Measurements from ENCODE around the gene GALNT3. TPM values are rescaled to one million over a fixed set of nuclear protein-coding genes. Genes with fewer than 3 reads are reported as not detected.

GALNT3 gene
- total RNA-seq, 2 donors from 2014 or later = 3.5 TPM

DNA sequence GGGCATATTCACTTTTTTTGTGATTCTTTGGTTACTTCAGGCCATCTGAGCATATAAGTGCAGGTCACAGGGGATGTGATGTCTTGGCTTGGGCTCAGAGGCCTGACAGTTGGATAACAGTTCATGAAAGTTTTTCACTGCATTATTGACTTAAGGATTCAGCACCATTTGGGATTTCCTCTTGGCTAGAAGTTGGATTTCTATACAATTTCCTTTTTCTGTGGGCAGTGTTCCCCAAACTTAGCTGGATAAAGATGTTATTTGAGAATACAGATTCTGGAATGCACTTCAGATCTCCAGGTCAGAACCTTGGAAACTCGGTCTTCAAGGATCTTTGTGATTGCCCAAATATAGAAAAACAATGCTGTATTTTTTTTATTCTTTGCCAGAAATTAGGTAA is 78.0 kb downstream of the GALNT3 start:
- H3K4me3 ChIP-seq = no peak overlapping the region
- DNase-seq (ENCODE audit: low spot score) = no peak
- no peaks in the 10 kb centered on the region for H3K27me3 ChIP-seq (replicated peaks; ENCODE audit: insufficient read depth)
- no peak overlapping the region for H3K27ac ChIP-seq
- no peaks in the 10 kb centered on the region for H3K9me3 ChIP-seq
- H3K4me1 ChIP-seq (ENCODE audit: control insufficient read depth in 1 of 2, low read depth in 2 of 2) = peaks cover 0 to 8% of the 10 kb centered on the region in 2 donors
- ATAC-seq (ENCODE audit: insufficient number of reproducible peaks, low FRiP score, low read depth) = no peak
- H3K36me3 ChIP-seq = no peaks in the 10 kb centered on the region
- TF ChIP-seq CTCF (IDR thresholded peaks at IDR 0.05) = no peak

DNA sequence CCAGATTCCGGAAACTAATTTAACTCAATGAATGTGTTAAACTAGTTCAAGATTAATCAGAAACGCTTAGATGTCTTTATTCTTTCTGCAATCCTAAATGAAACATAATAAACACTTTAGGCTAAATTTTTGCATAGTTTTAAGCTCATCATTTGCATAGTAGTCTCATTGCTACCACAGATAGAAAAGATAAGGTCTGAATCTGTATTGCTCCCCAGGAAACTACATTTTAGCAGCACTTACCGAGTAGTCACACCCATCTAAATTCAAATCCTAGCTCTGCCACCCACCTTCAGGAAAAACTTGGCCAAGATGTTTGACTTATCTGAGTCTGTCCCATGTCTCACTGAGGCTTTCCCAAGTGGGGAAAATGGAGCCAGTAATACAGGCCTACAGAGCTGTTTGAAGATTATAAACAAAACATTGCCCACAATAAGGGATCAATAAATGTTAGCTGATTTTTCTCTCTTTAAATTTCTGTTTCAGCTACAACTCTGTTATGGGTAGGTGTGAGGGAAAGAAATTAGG is 87.0 kb downstream of the GALNT3 start:
- H3K9me3 ChIP-seq = no peaks in the 10 kb centered on the region
- DNase-seq (ENCODE audit: low spot score) (no peak), ATAC-seq (ENCODE audit: insufficient number of reproducible peaks, low FRiP score, low read depth) (no peak)
- H3K27ac ChIP-seq = no peak overlapping the region
- no peak overlapping the region for H3K4me3 ChIP-seq
- H3K4me1 ChIP-seq (ENCODE audit: control insufficient read depth in 1 of 2, low read depth in 2 of 2) = no peaks in the 10 kb centered on the region
- no peak for TF ChIP-seq CTCF (IDR thresholded peaks at IDR 0.05)
- no peaks in the 10 kb centered on the region for H3K27me3 ChIP-seq (replicated peaks; ENCODE audit: insufficient read depth)
- H3K36me3 ChIP-seq = no peaks in the 10 kb centered on the region

- DNase-seq (ENCODE audit: low spot score) (no peak), ATAC-seq (ENCODE audit: insufficient number of reproducible peaks, low FRiP score, low read depth) (no peak)
- no peaks in the 10 kb centered on the region for H3K9me3 ChIP-seq
- peaks cover 5 to 9% of the 10 kb centered on the region in 2 donors for H3K4me1 ChIP-seq (ENCODE audit: control insufficient read depth in 1 of 2, low read depth in 2 of 2)
- H3K4me3 ChIP-seq = no peak overlapping the region
- no peak for TF ChIP-seq CTCF (IDR thresholded peaks at IDR 0.05)
- no peaks in the 10 kb centered on the region for H3K27me3 ChIP-seq (replicated peaks; ENCODE audit: insufficient read depth)
- H3K27ac ChIP-seq = no peak overlapping the region
- no peaks in the 10 kb centered on the region for H3K36me3 ChIP-seq
These were observed 92.9 kb downstream of the GALNT3 start for GRCh38 chr2:165701147-165701546.

DNA sequence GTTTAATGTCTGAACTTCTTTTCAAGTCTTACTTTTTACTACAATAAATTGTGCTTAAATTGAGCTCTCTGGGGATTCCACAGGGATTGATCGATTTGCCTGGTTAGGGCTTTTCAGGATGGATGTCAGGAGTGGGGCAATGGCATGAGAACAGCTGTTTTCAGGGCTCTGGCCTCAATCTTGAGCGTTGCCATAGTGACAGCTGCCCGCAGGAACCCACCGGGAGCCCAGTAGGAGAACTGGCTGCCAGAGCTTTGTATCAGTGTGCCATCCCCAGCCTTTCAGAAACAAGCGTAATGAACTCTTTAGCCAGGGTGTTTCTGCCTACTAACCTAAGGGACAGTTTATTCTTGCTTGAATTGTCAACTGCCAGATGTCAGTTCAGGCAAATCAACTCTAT is 93.5 kb downstream of the GALNT3 start:
- Histone ChIP-seq H3K36me3 (no peaks in the 10 kb centered on the region), H3K27ac (no peak overlapping the region), H3K4me1 (ENCODE audit: control insufficient read depth in 1 of 2, low read depth in 2 of 2) (peaks cover 5 to 9% of the 10 kb centered on the region in 2 donors), H3K9me3 (no peaks in the 10 kb centered on the region), H3K4me3 (no peak overlapping the region), H3K27me3 (replicated peaks; ENCODE audit: insufficient read depth) (no peaks in the 10 kb centered on the region)
- ATAC-seq (ENCODE audit: insufficient number of reproducible peaks, low FRiP score, low read depth) (no peak), DNase-seq (ENCODE audit: low spot score) (no peak)
- no peak for TF ChIP-seq CTCF (IDR thresholded peaks at IDR 0.05)

GRCh38 chr2:165699946-165700345 is 94.1 kb downstream of the GALNT3 start:
- no peak overlapping the region for H3K27ac ChIP-seq

More at GRCh38 chr2:165699946-165700345, 94.1 kb downstream of the GALNT3 start:
- Histone ChIP-seq H3K27me3 (replicated peaks; ENCODE audit: insufficient read depth) (no peaks in the 10 kb centered on the region), H3K36me3 (no peaks in the 10 kb centered on the region), H3K4me1 (ENCODE audit: control insufficient read depth in 1 of 2, low read depth in 2 of 2) (peaks cover 5 to 9% of the 10 kb centered on the region in 2 donors), H3K9me3 (no peaks in the 10 kb centered on the region), H3K4me3 (no peak overlapping the region)
- TF ChIP-seq CTCF (IDR thresholded peaks at IDR 0.05) = no peak
- no peak for ATAC-seq (ENCODE audit: insufficient number of reproducible peaks, low FRiP score, low read depth)
- no peak for DNase-seq (ENCODE audit: low spot score)

Measured in thoracic aorta (tissue), 2 donors.